DND-41 (cell line): ENCODE results near the gene TNFAIP2.

Experiments
- ATAC-seq: fragments of 200-7000 bp; cut with Tn5 transposase; 3 replicates; pipeline ENCODE4 v1.9.1; 2021; ENCODE audit warnings: low read depth; ENCODE audit not compliant: insufficient read depth
- DNase-seq: peaks from one replicate; pipeline ENCODE4 v3.0.0-alpha.2; 2020
- H2AFZ ChIP-seq: 2 replicates; pipeline ENCODE4 v1.6.0; 2012; ENCODE audit warnings: low read depth, low read length
- H3K27ac ChIP-seq: 2 replicates; pipeline ENCODE4 v1.5.1; 2012; ENCODE audit warnings: low read length, inconsistent platforms
- H3K27me3 ChIP-seq: fragments of 200-600 bp; sonication (generic); 2 replicates; pipeline ENCODE4 v1.6.0; 2012; ENCODE audit warnings: low read length, mild to moderate bottlenecking, inconsistent platforms; ENCODE audit not compliant: insufficient read depth, poor library complexity
- H3K36me3 ChIP-seq: 2 replicates; pipeline ENCODE4 v1.5.1; 2012; ENCODE audit warnings: low read length, inconsistent platforms; ENCODE audit not compliant: insufficient read depth
- H3K4me1 ChIP-seq: 2 replicates; pipeline ENCODE4 v1.5.1; 2012; ENCODE audit warnings: mild to moderate bottlenecking, low read length; ENCODE audit not compliant: insufficient read depth
- H3K4me2 ChIP-seq: 2 replicates; pipeline ENCODE4 v1.6.0; 2012; ENCODE audit warnings: mild to moderate bottlenecking, moderate library complexity, low read length, inconsistent platforms; ENCODE audit not compliant: insufficient read depth
- H3K4me3 ChIP-seq, 2 experiments: fragments of 200-600 bp in 1 of 2; shearing (Covaris generic) in 1 of 2; 2 replicates each; pipeline ENCODE4 v1.5.1; 2012 to 2016; ENCODE audit warnings: inconsistent platforms in 2 of 2, low read length in 2 of 2, mild to moderate bottlenecking in 2 of 2, low read depth in 1 of 2, moderate library complexity in 1 of 2
- H3K79me2 ChIP-seq: 2 replicates; pipeline ENCODE4 v1.6.0; 2012; ENCODE audit warnings: low read length, inconsistent platforms; ENCODE audit not compliant: insufficient read depth
- H3K9ac ChIP-seq: 2 replicates; pipeline ENCODE4 v1.6.0; 2012; ENCODE audit warnings: low read depth, mild to moderate bottlenecking, inconsistent platforms, low read length, moderate library complexity
- H3K9me3 ChIP-seq: 2 replicates; pipeline ENCODE4 v1.5.1; 2012; ENCODE audit warnings: low read length, moderate library complexity, mild to moderate bottlenecking, inconsistent platforms; ENCODE audit not compliant: insufficient read depth, severe bottlenecking
- H4K20me1 ChIP-seq: 2 replicates; pipeline ENCODE4 v1.6.0; 2012; ENCODE audit warnings: low read length; ENCODE audit not compliant: insufficient read depth
- EZH2 ChIP-seq: IDR thresholded peaks from 3 replicates; pipeline ENCODE4 v1.6.1; 2012; ENCODE audit warnings: borderline replicate concordance, low read depth, mild to moderate bottlenecking, moderate library complexity, low read length, inconsistent platforms; ENCODE audit not compliant: severe bottlenecking
- TF ChIP-seq, protein P1 (sequence below): IDR thresholded peaks from 2 replicates; pipeline ENCODE4 v1.5.1; 2012; ENCODE audit warnings: borderline replicate concordance, low read length, moderate library complexity, mild to moderate bottlenecking; ENCODE audit not compliant: poor library complexity, severe bottlenecking; ENCODE audit errors: extremely low read depth

TNFAIP2 gene

DNA sequence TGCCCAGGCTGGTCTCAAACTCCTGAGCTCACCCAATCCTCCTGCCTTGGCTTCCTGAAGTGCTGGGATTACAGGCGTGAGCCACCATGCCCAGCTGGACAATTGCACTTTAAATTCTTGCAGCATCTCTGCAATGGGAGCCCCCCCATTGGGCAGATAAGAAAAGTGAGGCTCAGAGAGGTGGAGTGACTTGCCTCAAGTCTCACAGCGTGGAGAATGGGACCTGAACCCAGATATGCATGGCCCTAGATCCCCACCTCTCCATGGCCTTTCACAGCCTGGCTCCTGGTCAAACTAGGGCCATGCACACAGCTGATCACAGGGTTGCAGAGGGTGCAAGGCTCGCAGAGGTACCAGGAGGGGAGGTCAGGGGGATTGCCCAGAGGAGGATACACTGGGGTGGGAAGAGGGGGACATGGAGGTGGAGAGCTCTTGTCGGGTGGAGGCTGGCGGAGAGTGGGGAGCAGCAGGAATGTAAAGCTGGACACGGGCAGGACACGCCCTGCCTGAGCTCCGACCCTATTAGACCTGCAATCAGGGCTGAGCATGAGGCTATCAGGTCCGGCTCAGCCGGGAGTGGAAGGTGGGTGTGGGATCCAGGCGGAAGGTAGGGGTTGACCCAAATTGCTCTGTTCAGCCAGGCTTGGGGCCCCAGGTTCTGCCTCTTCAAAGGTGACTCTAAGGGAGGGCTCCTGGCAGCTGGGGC, 21.9 kb upstream of the TNFAIP2 start:
- Histone ChIP-seq H3K4me3 (no peak overlapping the region), H3K9me3 (no peaks in the 10 kb centered on the region), H3K36me3 (no peaks in the 10 kb centered on the region), H3K27me3 (no peaks in the 10 kb centered on the region), H3K9ac (no peak overlapping the region), H2AFZ (no peak overlapping the region), H3K4me2 (no peak overlapping the region), H3K4me1 (peaks cover 5% of the 10 kb centered on the region), H4K20me1 (0 out of 2 replicates have a peak, but pooled peaks cover under 1% of the 10 kb centered on the region), H3K79me2 (no peaks in the 10 kb centered on the region), H3K27ac (no peak overlapping the region)
- ATAC-seq (no peak), DNase-seq (no peak)
- TF ChIP-seq, protein P1, sequence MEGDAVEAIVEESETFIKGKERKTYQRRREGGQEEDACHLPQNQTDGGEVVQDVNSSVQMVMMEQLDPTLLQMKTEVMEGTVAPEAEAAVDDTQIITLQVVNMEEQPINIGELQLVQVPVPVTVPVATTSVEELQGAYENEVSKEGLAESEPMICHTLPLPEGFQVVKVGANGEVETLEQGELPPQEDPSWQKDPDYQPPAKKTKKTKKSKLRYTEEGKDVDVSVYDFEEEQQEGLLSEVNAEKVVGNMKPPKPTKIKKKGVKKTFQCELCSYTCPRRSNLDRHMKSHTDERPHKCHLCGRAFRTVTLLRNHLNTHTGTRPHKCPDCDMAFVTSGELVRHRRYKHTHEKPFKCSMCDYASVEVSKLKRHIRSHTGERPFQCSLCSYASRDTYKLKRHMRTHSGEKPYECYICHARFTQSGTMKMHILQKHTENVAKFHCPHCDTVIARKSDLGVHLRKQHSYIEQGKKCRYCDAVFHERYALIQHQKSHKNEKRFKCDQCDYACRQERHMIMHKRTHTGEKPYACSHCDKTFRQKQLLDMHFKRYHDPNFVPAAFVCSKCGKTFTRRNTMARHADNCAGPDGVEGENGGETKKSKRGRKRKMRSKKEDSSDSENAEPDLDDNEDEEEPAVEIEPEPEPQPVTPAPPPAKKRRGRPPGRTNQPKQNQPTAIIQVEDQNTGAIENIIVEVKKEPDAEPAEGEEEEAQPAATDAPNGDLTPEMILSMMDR: no peak
- TF ChIP-seq EZH2: no peak

DNA sequence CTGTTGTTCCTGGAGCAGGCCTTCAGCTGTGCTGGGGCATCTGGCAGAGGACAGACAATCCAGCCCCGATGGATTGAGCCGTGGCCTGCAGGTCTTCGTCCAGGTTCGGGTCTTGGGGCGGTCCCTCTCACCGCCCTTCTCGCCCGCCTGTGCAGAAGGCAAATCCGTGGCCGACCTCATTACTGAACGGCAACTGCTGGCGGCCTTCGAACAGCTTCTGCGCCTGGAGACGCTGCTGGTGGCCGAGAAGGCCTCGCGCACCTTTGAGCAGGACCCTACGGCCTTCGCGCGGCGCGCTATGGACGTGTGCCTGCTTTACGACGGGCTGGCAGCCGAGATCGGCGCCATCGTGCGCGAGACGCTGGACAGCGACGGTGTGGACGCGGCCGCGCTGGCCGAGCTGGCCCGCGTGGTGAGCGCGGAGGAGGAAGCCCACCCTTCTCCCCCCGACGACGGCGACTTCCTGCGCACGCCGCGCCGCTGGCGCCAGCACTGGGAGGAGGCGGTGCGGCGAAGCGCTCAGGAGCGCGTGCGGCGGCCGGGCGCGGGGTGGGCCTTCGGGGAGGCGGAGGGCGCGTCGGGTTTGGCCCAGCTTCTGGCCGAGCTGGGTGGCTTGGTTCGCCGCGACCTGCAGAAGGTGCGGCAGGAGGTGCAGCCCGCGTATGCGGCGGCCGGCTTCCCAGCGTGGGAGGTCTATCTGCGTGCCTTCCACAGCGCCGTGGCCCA, 21.1 kb upstream of the TNFAIP2 start:
- no peak for ATAC-seq
- DNase-seq: no peak
- Histone ChIP-seq H3K4me3 (no peak overlapping the region), H3K27ac (no peak overlapping the region), H3K9ac (no peak overlapping the region), H2AFZ (no peak overlapping the region), H4K20me1 (0 out of 2 replicates have a peak, but pooled peaks cover 3% of the 10 kb centered on the region), H3K27me3 (no peaks in the 10 kb centered on the region), H3K4me2 (no peak overlapping the region), H3K79me2 (no peaks in the 10 kb centered on the region), H3K36me3 (no peaks in the 10 kb centered on the region), H3K9me3 (no peaks in the 10 kb centered on the region), H3K4me1 (peaks cover 5% of the 10 kb centered on the region)
- TF ChIP-seq, protein P1: no peak
- no peak for TF ChIP-seq EZH2

DNA sequence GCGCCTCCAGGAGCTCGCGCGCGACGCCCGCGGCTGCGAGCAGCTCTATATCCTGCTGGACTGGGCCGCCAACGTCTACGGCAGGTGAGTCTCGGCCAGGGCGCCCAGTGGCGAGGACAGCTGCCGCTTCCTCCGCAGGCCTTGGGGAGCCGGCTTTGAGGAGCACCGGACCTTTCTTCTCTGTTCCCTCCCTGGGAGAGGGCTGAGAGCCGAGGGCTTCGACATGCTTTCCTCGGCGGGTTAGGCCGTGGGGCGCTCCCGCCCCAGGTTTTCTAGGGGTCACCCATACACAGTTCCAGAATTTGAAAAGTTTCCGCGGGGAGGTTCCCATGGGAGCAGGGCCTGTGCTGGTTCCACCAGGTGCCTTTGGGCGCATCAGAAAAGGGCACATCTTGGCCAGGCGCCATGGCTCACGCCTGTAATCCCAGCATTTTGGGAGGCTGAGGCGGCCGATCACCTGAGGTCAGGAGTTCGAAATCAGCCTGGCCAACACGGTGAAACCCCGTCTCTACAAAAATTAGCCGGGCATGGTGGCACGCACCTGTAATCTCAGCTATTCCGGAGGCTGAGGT, 20.5 kb upstream of the TNFAIP2 start:
- Histone ChIP-seq H4K20me1 (0 out of 2 replicates have a peak, but pooled peaks cover 3% of the 10 kb centered on the region), H3K9ac (no peak overlapping the region), H3K4me1 (peaks cover 5% of the 10 kb centered on the region), H3K79me2 (no peaks in the 10 kb centered on the region), H3K27me3 (no peaks in the 10 kb centered on the region), H3K4me2 (no peak overlapping the region), H3K27ac (no peak overlapping the region), H2AFZ (no peak overlapping the region), H3K36me3 (no peaks in the 10 kb centered on the region), H3K4me3 (no peak overlapping the region), H3K9me3 (no peaks in the 10 kb centered on the region)
- TF ChIP-seq EZH2: no peak
- TF ChIP-seq, protein P1: no peak
- DNase-seq (no peak), ATAC-seq (no peak)
